ENCODE results near the gene ZRANB3.

GRCh38 chr2:135531231-135532197, 496 bp upstream of the ZRANB3 start, which contains the start of gene R3HDM1:
- TF ChIP-seq CTCF (IDR thresholded peaks at IDR 0.05) (no peak), EP300 (IDR thresholded peaks at IDR 0.05) (no peak), POLR2A (IDR thresholded peaks at IDR 0.05) (no peak)

All from suprapubic skin (tissue), 3 donors.